GM12878 (cell line): Measurements from ENCODE around the gene MTFMT. TPM values are rescaled to one million over a fixed set of nuclear protein-coding genes. Genes with fewer than 3 reads are reported as not detected.

ENCODE experiments used
- BCL3 ChIP-seq: IDR thresholded peaks from 2 replicates; pipeline ENCODE4 v1.6.1; 2011; ENCODE audit warnings: borderline replicate concordance, low read depth, mild to moderate bottlenecking, moderate library complexity, low read length; ENCODE audit not compliant: insufficient read depth, poor library complexity, severe bottlenecking
- CBX5 ChIP-seq: sonication (generic); IDR thresholded peaks from 2 replicates; pipeline ENCODE4 v1.6.1; 2016; ENCODE audit warnings: low read depth, moderate library complexity, mild to moderate bottlenecking, inconsistent platforms
- E4F1 ChIP-seq: fragments of 450-650 bp; IDR thresholded peaks from 2 replicates; pipeline ENCODE4 v1.6.1; 2018; ENCODE audit warnings: borderline replicate concordance, mild to moderate bottlenecking; ENCODE audit not compliant: partially characterized antibody
- HCFC1 ChIP-seq: fragments of 150-350 bp; IDR thresholded peaks from 2 replicates; pipeline ENCODE4 v1.6.1; 2014; ENCODE audit warnings: low read length
- HDAC2 ChIP-seq: fragments of 200-600 bp; sonication (generic); IDR thresholded peaks from 2 replicates; pipeline ENCODE4 v1.6.1; 2017
- HDAC6 ChIP-seq: fragments of 200-600 bp; sonication (generic); IDR thresholded peaks from one replicate; pipeline ENCODE4 v1.8.0; 2017; ENCODE audit warnings: antibody characterized with exemption; ENCODE audit not compliant: unreplicated experiment
- RELB ChIP-seq: fragments of 450-650 bp; IDR thresholded peaks from 2 replicates; pipeline ENCODE4 v1.6.1; 2017; ENCODE audit warnings: low read depth, mild to moderate bottlenecking, moderate library complexity
- RFX5 ChIP-seq: IDR thresholded peaks from 2 replicates; pipeline ENCODE4 v1.6.1; 2011; ENCODE audit warnings: low read depth, low read length, improper control_type of control experiment
- SKIL ChIP-seq: fragments of 450-650 bp; IDR thresholded peaks from 2 replicates; pipeline ENCODE4 v1.6.1; 2017; ENCODE audit warnings: mild to moderate bottlenecking, low read depth, inconsistent platforms; ENCODE audit not compliant: poor library complexity, severe bottlenecking
- STAT3 ChIP-seq: IDR thresholded peaks from 2 replicates; pipeline ENCODE4 v1.6.1; 2011; ENCODE audit warnings: low read depth, low read length, improper control_type of control experiment
- TBL1XR1 ChIP-seq: IDR thresholded peaks from 2 replicates; pipeline ENCODE4 v1.6.1; 2012; ENCODE audit warnings: low read depth, low read length, improper control_type of control experiment
- ZNF592 ChIP-seq: fragments of 450-650 bp; IDR thresholded peaks from 2 replicates; pipeline ENCODE4 v1.6.1; 2017; ENCODE audit warnings: mild to moderate bottlenecking, moderate library complexity
- polyA plus RNA-seq, 11 experiments: library from polyadenylated mRNA; depleted of rRNA in 4 of 11; unstranded in 6 of 11; stranded (reverse) in 5 of 11; fragments of >200 nt; fragmentation: Nextera tagmentation in 4 of 11; fragmentation: Illumina TruSeq in 1 of 11; extraction: Ambion mirVana in 4 of 11; extraction: Trizol in 1 of 11; gene quantifications; 1 replicate in 1 of 11; 2 replicates in 10 of 11; pipeline versions ENCODE4 v1.2.1 to v1.2.3, GENCODE V29; 2011 to 2016; ENCODE audit warnings: inconsistent platforms in 2 of 11, missing spikeins in 2 of 11, low read depth in 1 of 11
- total RNA-seq, 4 experiments: library from RNA; depleted of rRNA in 3 of 4; stranded (reverse); fragments of >200 nt in 3 of 4; fragmentation: Illumina TruSeq in 1 of 4; extraction: Trizol in 1 of 4; gene quantifications; 2 replicates each; pipeline versions ENCODE4 v1.2.1 to v1.2.3, GENCODE V29; 2013 to 2021
- TF ChIP-seq, protein P1 (sequence below): fragments of 450-650 bp; IDR thresholded peaks from 2 replicates; pipeline ENCODE4 v1.6.1; 2016; ENCODE audit warnings: mild to moderate bottlenecking, moderate library complexity, borderline replicate concordance

MTFMT gene
- total and polyA plus RNA-seq, 10 of the 15 experiments (the other 5 are each of a cell fraction or from before 2014, with no cell fraction given): 1.7 to 29.8 (median 17.4) TPM

- TF ChIP-seq CBX5 (no peak), SKIL (no peak), RELB (no peak; the same call in 1 of the 2 replicates), BCL3 (no peak), TBL1XR1 (no peak), ZNF592 (no peak), HDAC2 (no peak), STAT3 (no peak), RFX5 (peak; percentile 97), HDAC6 (no peak), HCFC1 (no peak), E4F1 (no peak)
- TF ChIP-seq, protein P1, sequence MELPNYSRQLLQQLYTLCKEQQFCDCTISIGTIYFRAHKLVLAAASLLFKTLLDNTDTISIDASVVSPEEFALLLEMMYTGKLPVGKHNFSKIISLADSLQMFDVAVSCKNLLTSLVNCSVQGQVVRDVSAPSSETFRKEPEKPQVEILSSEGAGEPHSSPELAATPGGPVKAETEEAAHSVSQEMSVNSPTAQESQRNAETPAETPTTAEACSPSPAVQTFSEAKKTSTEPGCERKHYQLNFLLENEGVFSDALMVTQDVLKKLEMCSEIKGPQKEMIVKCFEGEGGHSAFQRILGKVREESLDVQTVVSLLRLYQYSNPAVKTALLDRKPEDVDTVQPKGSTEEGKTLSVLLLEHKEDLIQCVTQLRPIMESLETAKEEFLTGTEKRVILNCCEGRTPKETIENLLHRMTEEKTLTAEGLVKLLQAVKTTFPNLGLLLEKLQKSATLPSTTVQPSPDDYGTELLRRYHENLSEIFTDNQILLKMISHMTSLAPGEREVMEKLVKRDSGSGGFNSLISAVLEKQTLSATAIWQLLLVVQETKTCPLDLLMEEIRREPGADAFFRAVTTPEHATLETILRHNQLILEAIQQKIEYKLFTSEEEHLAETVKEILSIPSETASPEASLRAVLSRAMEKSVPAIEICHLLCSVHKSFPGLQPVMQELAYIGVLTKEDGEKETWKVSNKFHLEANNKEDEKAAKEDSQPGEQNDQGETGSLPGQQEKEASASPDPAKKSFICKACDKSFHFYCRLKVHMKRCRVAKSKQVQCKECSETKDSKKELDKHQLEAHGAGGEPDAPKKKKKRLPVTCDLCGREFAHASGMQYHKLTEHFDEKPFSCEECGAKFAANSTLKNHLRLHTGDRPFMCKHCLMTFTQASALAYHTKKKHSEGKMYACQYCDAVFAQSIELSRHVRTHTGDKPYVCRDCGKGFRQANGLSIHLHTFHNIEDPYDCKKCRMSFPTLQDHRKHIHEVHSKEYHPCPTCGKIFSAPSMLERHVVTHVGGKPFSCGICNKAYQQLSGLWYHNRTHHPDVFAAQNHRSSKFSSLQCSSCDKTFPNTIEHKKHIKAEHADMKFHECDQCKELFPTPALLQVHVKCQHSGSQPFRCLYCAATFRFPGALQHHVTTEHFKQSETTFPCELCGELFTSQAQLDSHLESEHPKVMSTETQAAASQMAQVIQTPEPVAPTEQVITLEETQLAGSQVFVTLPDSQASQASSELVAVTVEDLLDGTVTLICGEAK: peak; percentile 50; the same call in 1 of the 2 replicates
Observed at GRCh38 chr15:65049418-65049840, 20.0 kb upstream of the MTFMT start (continued).
